Skin of body (tissue), 2 donors: ENCODE data around the gene ATP1A3. TPM values are rescaled to one million over a fixed set of nuclear protein-coding genes. Genes with fewer than 3 reads are reported as not detected.

Source experiments
- DNase-seq: peaks from one replicate; lab custom pipeline; 2025; lab: John Stamatoyannopoulos, UW
- total RNA-seq: library from RNA; depleted of rRNA; stranded (reverse); fragments of >200 nt; gene quantifications from one replicate; pipeline ENCODE4 v1.2.3, GENCODE V29; 2014

ATP1A3 gene
- total RNA-seq, 1 donor from 2014 or later: not detected

DNA sequence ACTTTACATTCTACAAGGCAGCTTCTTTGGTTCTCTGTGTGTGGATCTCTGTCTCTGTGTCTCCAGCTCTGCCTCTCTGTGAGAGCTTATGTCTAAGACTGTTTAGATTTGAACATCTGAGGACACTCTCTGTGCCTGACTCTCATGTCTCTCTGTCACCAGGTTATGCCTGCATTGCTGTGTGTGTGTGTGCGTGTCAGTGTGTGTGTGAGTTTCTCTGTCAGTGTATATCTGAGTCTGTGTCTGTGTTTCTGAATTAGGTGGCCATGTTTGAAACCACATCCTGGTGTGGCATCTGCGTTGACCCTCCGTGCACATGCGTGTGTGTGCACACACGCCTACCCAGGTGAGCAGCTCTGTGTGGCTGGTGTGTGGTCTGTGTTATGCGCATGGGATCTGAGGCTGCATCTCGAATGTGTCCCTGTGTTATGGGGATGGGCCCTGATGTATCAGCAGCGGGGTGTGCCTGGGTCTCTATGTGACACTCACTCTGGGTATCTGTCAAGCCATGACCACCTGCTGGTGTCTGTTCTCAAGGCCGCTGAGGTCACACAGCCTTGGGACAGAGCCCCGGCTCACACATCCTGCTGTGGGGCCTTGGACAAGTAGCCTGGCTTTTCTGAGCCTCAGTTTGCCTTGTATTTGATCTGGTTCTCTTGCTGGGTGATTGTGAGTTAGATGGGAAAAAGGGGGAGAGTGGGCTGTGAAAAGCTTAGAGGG is 6.7 kb downstream of the ATP1A3 start:
- DNase-seq: no peak

DNA sequence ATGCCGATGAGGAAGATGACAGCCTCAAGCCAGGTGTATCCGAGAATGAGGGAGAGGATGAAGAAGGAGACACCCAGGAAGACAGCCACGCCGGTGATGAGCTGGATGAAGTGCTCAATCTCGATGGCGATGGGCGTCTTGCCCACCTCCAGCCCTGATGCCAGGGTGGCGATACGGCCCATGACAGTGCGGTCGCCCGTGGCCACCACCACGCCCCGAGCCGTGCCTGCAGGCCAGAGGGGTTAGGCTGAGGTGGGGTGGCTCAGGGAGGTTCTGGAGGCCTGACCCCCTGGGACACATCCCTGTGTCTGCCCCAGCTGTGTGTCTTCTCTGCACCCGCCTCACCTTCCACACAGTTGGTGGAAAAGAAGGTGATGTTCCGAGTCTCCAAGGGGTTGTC is 9.1 kb downstream of the ATP1A3 start:
- DNase-seq: no peak

DNA sequence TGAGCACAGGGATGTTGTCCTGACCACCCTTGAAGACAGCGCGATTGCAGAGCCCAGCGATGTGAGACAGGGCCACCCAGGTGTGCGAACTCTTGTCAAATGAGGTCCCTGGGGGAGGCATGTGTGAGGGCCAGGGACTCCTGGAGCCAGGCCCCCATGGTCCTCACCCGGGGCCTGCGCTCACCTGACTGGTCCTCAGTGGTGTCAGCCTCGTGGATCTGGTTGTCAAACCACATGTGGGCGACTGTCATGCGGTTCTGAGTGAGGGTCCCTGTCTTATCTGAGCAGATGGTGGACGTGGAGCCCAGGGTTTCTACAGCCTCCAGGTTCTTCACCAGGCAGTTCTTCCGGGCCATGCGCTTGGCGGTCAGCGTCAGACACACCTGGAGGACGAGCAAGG is 12.3 kb downstream of the ATP1A3 start:
- DNase-seq: no peak

DNA sequence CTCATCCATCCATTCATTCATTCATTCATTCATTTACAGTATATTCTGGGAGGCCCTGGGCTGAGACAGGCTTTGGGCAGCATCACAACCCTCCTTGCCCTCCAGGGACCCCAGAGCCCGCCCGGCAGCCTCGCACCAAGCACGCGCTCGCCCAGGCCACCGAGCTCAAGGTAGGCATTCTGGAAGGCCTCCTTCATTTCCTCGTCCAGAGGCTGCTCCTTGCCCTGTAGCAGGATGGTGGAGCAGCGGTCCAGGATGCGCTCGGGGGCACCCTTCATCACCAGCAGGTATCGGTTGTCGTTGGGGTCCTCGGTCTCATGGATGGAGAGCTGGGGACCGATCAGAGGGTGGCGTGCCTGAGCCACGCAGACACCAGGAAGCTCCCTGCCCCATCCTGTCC is 15.6 kb downstream of the ATP1A3 start:
- DNase-seq: no peak

DNA sequence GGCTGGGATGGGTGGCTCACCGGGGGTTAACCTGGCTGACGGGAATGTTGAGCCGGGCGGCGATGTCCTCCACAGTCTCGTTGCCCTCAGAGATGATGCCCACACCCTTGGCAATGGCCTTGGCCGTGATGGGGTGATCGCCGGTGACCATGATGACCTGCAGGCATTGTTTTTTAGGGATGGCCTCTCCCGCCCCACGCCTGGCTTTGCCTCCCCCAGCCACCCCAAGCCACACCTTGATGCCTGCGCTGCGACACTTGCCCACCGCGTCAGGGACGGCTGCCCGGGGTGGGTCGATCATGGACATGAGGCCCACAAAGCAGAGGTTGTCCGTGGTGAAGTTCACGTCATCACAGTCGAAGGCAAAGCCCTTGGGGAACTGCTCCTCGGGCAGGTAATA is 16.1 kb downstream of the ATP1A3 start:
- DNase-seq: no peak

DNA sequence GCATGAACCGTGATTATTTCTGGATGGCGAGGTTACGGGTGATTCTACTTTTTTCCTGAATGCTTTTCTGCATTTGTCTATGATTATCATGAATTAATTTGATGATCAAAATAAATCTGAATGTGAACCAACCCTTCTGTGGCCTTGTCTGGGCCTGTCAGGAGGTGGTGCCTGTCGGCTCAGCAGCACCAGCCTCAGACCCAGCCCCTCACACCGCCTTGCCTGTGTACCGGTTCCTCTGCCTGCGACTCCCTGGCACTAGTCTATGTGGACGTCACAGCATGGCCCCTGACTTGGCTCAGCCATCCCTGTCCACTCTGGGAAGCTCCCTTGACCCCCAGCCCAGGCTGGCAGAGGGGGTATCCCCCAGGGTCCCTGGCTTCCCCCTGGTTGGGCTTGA is 19.4 kb downstream of the ATP1A3 start:
- DNase-seq: no peak

DNA sequence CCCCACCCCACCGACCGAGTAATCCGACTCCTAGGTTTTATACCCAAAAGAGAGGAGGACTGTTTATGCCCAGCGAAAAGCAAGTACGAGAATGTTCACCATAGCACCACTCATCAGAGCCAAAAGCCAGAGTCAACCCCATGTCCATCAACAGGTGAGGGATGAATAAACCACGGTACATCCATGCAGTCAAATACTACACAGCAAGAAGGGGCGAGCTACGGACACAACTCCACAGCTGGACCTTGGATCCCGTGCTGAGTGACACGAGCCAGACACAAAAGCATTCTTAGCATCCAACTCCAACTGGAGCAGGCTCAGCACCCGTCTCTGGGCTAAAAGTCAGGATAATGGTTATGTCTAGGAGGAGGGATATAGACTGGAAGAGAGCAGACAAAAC is 22.7 kb downstream of the ATP1A3 start:
- DNase-seq: no peak

DNA sequence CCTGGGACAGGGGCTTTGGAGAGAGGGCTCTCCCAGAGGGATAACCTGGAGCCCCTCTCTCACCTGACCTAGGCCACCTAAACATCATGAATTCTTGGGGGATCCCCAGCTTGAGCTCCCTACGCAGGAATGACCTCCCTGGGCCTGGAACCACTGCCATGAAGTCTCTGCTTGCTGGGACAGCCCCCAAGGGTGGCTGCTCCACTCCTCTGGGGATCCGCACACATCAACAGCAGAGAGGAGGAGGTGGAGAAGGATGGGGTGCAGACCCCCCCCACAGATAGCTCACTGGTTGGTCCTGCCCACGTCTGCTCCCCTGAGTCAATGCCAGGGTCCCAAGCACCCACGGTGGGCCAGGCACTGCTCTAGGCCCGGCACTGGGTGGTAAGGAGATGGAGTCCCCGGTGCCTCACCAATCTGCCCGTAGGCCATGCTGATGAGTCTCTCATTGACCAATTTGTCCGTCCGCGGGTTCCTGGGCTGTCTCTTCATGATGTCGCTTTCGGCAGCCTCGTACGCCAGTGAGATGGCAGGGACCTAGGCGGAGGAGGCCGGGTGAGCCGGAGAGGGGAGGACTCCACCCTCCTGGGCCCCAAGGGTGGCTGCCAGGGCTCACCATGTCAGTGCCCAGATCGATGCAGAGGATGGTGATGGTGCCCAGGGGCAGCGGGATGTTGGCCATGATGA is 24.1 kb downstream of the ATP1A3 start:
- DNase-seq: no peak

DNA sequence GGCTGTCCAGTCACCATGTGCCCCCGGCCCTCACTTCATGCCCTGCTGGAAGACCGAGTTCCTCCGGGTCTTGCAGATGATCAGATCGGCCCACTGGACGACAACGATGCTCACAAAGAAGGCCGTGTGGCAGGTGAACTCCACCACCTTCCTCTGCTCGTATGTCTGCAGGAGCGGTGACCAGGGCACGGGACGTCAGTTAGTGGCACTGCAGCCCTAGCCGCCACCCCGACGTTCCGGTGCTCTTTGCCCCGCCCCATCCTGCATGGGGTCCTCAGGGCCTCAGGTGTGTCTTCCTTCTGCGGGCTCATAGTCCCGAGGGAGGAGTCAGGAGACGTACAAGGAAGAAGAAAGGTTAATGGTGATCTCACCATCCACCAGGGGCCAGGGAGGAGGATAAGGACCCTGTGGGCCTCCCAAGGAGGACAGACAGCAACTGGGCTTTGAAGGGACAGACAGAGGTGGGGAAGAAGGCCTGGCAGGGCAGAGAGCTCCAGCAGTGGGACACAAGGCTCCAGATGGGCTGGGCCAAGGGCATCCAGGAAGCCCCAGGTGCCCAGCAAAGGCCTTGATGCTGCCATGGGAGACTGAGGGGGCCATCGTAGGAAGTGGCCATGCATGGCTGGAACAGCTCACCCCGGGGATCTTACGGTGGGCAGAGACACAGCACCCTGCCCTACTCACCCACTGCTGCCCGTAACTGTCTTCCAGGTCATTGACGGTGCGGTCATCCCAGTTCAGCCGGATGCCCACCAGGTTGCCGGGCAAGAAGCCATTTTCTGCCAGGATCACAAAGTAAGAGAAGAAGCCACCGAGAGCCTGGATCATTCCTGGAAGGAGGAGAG is 25.1 kb downstream of the ATP1A3 start:
- DNase-seq: no peak

DNA sequence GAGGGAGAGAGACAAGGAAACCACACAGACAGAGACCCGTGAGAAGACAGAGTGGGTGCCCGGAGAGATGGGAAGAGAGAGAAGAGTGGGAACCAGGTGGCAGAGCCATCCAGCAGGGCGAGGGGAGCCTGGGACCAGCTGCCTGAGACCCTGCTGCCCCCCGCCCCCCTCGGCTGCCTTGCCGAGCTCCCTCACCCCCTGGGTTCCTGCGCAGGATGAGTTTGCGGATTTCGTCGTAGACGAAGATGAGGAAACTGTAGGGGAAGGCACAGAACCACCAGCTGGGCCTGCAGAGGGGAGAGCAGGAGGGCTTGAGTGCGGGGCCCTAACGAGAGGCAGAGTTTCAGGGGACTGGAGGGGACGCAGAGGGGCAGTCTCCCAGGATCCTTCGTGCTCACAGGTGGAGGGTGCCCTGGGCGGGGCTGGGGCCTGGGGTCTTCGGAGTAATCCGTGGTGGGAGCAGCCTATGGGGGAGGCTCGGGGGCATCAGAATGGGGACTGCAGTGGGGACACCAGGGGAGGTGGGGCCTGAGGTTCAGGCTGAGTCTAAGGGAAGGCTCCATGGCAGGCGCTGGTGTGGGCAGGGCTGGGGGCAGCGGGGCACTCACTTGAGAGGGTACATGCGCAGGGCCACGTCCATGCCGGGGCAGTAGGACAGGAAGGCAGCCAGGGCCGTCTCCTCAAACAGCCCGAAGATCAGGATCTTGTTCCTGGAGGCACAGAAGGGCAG is 26.8 kb downstream of the ATP1A3 start:
- DNase-seq: no peak

DNA sequence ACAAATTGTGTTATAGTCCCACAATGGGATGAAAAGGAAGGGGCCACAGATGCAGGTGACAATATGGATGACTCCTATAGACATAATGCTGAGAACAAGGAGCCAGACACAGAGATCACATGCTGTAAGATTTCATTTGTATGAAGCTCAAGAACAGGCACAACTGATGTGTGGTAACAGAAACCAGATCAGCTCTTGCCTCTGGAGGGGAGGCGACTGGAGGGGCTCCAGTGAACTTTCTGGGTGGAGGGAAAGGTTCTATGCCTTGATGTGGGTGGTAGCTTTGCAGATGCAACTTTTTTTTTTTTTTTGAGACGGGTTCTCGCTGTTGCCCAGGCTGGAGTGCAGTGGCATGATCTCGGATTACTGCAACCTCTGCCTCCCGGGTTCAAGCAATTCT is 28.9 kb downstream of the ATP1A3 start:
- no peak for DNase-seq

DNA sequence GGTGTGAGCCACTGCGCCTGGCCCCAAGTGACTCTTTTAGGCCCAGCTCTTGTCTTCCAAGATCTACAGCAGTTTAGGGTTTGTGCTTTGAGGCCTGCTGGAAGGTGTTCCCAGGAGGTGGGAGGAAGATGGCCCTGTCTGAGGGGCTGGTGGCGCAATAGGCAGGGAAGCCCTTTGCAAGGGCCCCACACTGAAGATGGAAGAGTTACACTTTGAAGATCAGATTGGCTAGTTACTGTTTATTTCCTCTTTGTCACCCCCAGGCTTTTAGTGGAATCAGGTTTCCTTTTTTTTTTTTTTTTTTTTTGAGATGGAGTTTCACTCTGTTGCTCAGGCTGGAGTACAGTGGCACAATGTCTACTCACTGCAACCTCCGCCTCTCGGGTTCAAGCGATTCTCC is 33.1 kb downstream of the ATP1A3 start:
- no peak for DNase-seq

DNA sequence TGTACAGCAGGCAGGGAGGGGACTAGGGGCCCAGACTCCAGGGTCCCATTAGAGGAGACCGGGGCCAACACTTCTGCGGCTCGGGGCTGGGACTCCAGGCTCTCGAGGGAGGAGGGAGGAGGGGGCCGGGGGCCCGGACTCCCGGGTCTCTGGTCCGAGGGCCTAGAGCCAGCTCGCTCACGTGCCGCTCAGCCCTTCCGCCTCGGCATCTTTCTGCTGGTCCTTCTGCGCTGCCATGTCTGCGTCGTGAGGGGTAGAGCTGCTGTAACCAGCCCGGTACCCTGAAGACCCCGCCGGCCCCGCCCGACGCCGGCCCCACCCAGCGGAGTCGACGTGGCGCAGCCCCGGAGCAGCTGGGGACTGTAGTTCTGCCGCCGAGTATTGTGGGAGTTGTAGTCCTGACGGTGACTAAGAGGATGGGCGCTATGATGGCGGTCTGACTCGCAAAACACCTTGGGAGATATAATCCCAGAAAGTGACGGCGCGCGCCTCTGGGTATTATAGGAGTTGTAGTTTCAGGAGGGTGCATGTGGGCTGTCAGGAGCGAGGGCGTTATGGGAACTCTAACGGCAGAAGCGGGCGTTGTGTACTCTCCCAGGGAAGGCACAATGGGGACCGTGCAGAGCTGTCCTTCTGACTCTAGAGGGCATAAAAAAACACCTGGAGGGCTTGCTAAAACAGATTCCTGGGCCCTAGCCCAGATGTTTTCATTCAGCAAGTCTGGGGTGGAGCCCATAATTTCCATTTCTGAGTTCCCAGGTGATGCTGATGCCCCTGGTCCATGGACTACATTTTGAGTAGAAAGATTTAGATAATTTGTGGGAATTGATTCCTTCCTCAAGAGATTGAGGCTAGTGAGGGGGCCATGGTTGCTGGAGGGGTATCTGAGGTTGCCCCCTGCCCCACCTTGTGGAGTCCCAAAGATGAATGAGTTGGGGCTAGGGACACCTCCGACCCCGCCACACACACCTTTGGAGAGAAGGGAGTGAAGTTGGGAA is 34.7 kb downstream of the ATP1A3 start, which contains the start of gene RABAC1:
Gene RABAC1, minus strand, starts transcription at position 266 of the 998 bp plus-strand sequence. Its CDS starts 29 bp downstream, at position 237.
- DNase-seq: peak; percentile 90

DNA sequence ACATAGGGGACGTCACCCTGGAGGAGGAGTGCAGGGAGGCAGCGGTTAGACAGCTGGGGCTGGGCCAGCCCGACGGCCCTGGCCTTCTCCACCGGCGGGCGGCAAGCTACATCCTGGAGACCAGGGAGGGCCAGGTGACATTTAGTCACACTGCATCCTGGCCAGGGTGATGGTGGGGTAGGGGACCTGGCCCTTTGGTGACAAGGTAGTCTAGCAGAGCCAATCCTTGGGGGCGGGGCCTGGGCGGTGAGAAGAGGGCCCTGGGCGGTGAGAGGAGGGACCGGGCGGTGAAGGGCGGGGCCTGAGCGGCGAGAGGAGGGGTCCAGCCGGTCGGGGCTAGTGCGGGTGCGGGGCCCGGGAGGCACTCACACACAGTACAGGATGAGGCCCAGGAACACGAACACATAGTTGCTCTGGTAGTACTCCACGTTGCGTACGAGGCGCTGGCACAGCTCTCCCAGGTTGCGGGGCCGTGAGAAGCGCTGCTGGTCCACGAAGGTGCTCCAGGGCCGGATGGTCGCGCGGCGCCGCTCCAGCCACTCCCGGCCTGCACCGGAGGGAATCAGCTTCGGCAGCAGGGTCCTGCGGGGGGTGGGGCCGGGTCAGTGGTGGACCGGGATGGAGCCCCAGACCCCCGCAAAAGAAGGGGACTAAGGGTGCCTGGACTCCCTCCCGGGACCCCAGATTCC is 35.5 kb downstream of the ATP1A3 start:
- DNase-seq: peak; percentile 49

DNA sequence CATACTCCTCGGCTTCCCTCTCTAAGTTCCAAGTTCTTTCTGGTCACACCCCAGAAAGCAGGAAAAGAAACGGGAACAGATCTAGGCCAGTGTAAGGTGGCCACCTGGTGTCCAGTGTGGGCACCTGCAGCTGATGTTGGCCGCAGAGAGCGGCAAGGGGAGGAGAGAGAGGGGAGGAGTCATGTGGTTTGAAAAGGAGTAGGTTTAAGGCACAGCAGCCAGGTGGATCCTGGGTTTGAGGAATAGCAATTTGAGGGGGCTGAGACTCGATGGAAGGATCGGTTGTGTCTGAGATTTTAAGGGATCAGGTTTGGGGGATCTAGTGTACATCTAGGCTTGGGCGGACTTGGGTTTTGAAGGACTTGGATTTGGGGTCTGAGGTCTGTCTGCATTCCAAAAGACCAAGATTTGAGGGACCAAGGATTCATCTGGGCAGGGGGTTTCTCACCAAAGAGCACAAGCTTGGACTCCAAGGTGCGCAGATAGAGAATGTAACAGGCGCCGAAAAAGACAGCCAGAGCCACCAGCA is 36.1 kb downstream of the ATP1A3 start:
- peak; percentile 54 for DNase-seq

DNA sequence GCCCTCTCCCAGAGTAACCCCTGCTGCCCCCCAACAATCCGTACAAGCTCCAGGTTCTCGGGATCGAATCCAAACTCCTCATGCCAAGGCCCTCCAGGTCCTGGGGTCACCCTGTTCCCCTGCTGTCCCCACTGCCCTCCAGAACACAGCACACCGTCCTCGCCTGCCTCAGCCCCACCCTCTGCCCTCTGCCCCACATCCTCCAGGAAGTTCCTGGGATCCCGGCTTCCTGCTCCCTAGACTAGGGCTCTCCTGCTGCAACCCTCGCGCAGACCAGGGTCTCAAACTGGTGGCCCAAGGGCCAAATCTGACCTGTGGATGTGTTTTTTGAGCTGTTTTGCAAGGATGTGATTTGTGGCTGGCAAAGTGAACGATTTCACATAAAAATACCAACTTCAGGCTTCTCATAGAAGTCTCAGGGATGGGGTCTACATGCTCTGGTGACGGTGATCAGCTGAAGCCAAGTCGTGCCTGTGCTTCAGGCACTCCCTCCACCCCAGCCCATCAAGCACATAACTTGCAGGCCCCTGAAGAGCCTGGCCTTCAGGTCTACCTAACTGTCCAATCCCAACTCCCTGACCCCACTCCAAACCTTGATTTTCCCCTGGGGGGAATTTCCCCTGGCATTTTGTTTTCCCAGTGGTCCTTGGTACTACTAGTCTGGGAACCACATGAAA is 36.7 kb downstream of the ATP1A3 start:
- no peak for DNase-seq

DNA sequence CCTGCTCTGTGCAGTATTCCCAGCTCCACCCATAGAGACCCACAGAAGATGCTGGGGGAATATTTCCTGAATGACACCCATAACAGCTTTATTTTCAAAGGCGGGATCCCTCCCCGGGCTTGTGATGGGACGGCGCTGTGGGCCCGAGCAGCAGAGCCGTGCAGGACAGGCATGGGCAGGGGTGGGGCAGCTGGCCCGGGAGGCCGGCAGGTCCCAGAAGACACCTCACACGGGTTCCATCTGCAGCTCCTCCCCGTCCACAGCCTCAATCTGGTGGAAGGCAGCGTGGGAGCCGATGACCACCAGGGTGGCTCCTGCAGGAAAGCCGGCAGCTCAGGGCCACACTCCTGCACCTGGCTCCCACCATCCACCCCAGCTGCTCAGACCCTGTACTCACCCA is 37.4 kb downstream of the ATP1A3 start:
- DNase-seq: no peak

DNA sequence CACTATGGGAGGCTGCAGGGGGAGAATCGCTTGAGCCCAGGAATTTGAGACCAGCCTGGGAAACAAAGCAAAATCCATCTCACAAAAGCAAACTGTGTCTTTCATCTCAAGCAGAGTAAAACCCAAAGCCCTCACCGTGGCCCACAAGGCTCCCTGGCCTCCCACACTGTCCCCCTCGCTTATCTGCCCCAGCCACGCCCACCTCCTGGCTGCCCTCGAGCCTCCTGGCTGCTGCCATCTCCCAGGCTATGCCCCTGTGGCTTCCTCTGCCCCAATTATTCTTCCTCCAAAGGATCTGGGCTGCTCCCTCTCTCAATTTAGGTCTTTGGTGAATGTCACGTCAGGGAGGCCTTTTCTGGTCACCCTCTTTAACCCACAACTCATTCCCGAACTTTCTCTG is 38.5 kb downstream of the ATP1A3 start:
- no peak for DNase-seq

DNA sequence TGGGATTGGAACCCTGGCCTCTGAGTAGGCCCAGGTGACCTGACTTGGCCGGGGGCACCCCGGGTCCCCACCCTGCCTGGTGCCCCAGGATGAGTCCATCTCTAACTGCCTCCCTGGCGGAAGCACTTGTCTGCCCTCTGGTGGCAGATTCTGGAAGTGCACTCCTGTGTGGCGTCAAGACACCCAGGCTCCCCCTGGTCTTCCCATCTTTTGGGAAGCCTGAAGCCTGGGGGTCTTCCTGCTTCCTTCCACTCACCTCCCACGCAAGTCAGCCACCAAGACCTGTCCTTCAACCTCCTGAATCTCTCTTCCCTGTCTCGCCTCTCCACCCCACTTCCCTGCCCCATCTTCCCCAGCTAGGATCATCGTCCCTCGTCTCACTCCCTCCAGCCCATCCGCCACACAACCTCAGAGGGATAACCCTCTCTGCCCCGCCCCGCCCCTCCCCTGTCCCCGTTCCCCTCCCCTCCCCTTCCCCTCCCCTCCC is 42.3 kb downstream of the ATP1A3 start:
- peak; percentile 49 for DNase-seq
